Measurements from ENCODE around the gene CFAP46. TPM values are rescaled to one million over a fixed set of nuclear protein-coding genes. Genes with fewer than 3 reads are reported as not detected.

CFAP46 gene
- total RNA-seq, 1 donor from 2014 or later = 10.9 TPM

DNA sequence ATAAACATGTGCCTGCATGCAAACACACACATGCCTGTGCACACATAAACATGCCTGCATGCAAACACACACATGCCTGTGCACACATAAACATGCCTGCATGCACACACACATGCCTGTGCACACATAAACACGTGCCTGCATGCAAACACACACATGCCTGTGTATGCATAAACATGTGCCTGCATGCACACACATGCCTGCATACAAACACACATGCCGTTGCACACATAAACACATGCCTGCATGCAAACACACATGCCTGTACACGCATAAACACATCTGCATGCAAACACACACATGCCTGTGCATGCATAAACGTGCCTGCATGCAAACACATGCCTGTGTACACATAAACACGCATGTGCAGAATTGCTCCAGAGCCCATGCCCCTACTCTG lies 178.8 kb downstream of the CFAP46 start:
- H3K36me3 Mint-ChIP-seq = peaks cover 8% of the 10 kb centered on the region
- peaks cover 10% of the 10 kb centered on the region for H3K4me1 Mint-ChIP-seq (ENCODE audit: unreplicated experiment)
- H3K4me3 Mint-ChIP-seq = no peak overlapping the region
- peaks cover 3% of the 10 kb centered on the region for H3K27me3 Mint-ChIP-seq
- H3K27ac Mint-ChIP-seq = no peak overlapping the region
- no peak for DNase-seq (ENCODE audit: extremely low spot score, unreplicated experiment)
- TF ChIP-seq, protein P1, sequence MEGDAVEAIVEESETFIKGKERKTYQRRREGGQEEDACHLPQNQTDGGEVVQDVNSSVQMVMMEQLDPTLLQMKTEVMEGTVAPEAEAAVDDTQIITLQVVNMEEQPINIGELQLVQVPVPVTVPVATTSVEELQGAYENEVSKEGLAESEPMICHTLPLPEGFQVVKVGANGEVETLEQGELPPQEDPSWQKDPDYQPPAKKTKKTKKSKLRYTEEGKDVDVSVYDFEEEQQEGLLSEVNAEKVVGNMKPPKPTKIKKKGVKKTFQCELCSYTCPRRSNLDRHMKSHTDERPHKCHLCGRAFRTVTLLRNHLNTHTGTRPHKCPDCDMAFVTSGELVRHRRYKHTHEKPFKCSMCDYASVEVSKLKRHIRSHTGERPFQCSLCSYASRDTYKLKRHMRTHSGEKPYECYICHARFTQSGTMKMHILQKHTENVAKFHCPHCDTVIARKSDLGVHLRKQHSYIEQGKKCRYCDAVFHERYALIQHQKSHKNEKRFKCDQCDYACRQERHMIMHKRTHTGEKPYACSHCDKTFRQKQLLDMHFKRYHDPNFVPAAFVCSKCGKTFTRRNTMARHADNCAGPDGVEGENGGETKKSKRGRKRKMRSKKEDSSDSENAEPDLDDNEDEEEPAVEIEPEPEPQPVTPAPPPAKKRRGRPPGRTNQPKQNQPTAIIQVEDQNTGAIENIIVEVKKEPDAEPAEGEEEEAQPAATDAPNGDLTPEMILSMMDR (conservative IDR thresholded peaks at IDR 0.05) = no peak
- H3K9me3 Mint-ChIP-seq = no peaks in the 10 kb centered on the region

DNA sequence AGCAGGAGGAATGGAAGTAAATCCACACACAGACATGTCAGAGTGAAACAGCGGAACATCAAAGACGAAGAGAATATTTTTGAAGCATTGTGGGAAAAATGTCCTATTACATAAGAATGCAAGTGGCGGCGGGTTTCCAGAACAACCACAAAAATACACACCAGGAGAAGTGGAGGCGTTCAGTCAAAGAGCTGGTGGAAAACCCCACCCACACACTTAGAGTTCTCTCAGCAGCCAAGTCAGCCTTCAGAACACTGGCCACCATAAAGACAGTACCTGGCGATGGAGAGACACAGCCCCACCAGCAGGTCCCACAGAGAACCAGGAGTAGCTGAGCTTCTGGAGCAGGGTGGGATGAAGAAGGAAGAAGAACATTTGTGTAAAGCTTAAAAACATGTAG lies 180.1 kb downstream of the CFAP46 start:
- Mint-ChIP-seq H3K27me3 (peaks cover 3% of the 10 kb centered on the region), H3K4me3 (no peak overlapping the region), H3K27ac (no peak overlapping the region), H3K36me3 (peaks cover 8% of the 10 kb centered on the region), H3K4me1 (ENCODE audit: unreplicated experiment) (peaks cover 10% of the 10 kb centered on the region), H3K9me3 (no peaks in the 10 kb centered on the region)
- no peak for DNase-seq (ENCODE audit: extremely low spot score, unreplicated experiment)
- TF ChIP-seq, protein P1 (conservative IDR thresholded peaks at IDR 0.05) = no peak

DNA sequence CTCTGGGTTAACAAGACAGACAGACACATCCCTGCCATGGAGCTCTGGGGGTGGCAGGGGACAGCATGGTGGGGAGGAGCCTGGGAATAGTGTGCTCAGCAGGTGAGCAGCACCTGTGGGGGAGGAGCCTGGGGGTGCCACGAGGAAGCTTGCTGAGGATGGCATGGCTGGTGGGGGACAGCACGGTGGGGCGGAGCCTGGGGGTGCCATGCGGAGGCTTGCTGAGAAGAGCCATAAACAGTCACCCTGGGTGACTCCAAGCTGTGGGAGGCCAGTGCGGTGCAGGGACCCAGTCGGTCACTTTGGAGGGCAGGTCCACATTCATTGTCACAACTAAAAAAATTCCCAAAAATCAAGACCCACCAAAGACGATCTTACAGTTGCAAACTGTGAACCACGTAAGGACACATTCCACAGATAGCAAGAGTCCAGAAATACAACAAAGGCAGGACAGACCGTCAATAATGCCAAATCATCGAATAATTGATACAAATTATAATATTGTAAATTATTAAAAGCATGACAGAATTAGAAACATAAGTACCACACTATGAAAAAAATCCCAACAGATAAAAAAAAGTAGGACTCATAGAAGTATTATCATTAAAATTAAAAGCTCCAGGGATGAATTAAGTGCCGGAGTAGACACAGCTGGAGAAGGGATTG lies 180.8 kb downstream of the CFAP46 start:
- DNase-seq (ENCODE audit: extremely low spot score, unreplicated experiment) = no peak
- Mint-ChIP-seq H3K4me1 (ENCODE audit: unreplicated experiment) (peaks cover 9% of the 10 kb centered on the region), H3K27ac (no peak overlapping the region)

DNA sequence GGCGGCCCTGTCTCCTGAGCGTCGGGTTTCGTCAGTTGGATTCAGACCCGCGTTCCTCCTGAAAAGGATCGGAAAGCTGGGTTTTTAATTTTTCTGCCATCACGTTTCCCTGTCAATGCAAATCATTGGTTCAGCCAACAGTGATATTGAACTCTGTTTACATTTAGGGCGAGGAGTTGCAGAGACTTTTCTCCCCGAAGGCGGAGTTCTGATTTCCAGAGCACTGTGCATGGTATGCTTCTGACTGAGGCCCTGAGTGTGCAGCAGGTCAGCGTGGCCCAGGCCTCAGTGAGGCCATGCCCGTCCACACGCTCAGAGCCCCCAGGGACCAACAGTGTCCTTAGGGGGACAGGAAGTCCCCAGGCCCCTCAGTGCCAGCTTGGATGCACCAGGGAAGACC lies 183.5 kb downstream of the CFAP46 start:
- H3K4me3 Mint-ChIP-seq = no peak overlapping the region
- H3K4me1 Mint-ChIP-seq (ENCODE audit: unreplicated experiment) = peaks cover 1% of the 10 kb centered on the region
- TF ChIP-seq, protein P1 (conservative IDR thresholded peaks at IDR 0.05) = no peak
- no peak overlapping the region for H3K27ac Mint-ChIP-seq
- H3K36me3 Mint-ChIP-seq = peaks cover 15% of the 10 kb centered on the region
- H3K27me3 Mint-ChIP-seq = no peaks in the 10 kb centered on the region
- no peak for DNase-seq (ENCODE audit: extremely low spot score, unreplicated experiment)
- H3K9me3 Mint-ChIP-seq = no peaks in the 10 kb centered on the region

More for the DNA sequence above, 180.8 kb downstream of the CFAP46 start:
- Mint-ChIP-seq H3K9me3 (no peaks in the 10 kb centered on the region), H3K4me3 (no peak overlapping the region), H3K27me3 (peaks cover 3% of the 10 kb centered on the region), H3K36me3 (peaks cover 7% of the 10 kb centered on the region)
- TF ChIP-seq, protein P1 (conservative IDR thresholded peaks at IDR 0.05) = no peak

Other genes starting within 250 kb of the CFAP46 start
- gene NKX6-2, start 156.4 kb downstream of the CFAP46 start, total RNA-seq (ENCODE audit: low replicate concordance) = 0.14 and 0.26 TPM in 2 replicates
- gene ADGRA1, start 145.4 kb upstream of the CFAP46 start, total RNA-seq (ENCODE audit: low replicate concordance) = 0.99 and 1.6 TPM in 2 replicates
- gene KNDC1, start 217.6 kb upstream of the CFAP46 start, total RNA-seq (ENCODE audit: low replicate concordance) = 2.7 and 6.4 TPM in 2 replicates

Measured in type B pancreatic cell (in vitro differentiated cells).